Caco-2 (cell line): ENCODE results near the gene DKK2. TPM values are rescaled to one million over a fixed set of nuclear protein-coding genes. Genes with fewer than 3 reads are reported as not detected.

Experiments
- BruUV-seq: library from RNA; stranded (reverse); fragments of 400-500 nt; replicated peaks from 2 replicates; lab custom pipeline; 2021; lab: Mats Ljungman, UMichigan
- CTCF ChIA-PET: fragments of 300-600 bp; sonication (Branson Sonifier 250); formaldehyde crosslinking; loops from one replicate; lab custom pipeline; 2022; ENCODE audit warnings: antibody characterized with exemption; lab: Charles Lee
- POLR2A ChIA-PET: fragments of 300-600 bp; sonication (Branson Sonifier 250); formaldehyde crosslinking; loops from one replicate; lab custom pipeline; 2022; ENCODE audit warnings: antibody characterized with exemption; lab: Charles Lee
- DNase-seq, 2 experiments: peaks; one replicate each; pipeline versions ENCODE4 v3.0.0 to v3.0.0-alpha.2; 2020 to 2022
- H3K27me3 ChIP-seq: replicated peaks from 2 replicates; pipeline ENCODE4 v1.6.0; 2011; ENCODE audit warnings: low read length; ENCODE audit not compliant: control insufficient read depth, insufficient read depth
- H3K36me3 ChIP-seq: 2 replicates; pipeline ENCODE4 v1.5.1; 2011; ENCODE audit warnings: low read length; ENCODE audit not compliant: control insufficient read depth, insufficient read depth
- H3K4me1 ChIP-seq: fragments of 250-450 bp; sonication (Bioruptor Pico); 2 replicates; pipeline ENCODE4 v1.5.1; 2020; ENCODE audit warnings: mild to moderate bottlenecking
- H3K4me3 ChIP-seq: 2 replicates; pipeline ENCODE4 v1.5.1; 2011; ENCODE audit warnings: low read depth, mild to moderate bottlenecking, control low read depth, low read length
- H3K9me3 ChIP-seq: fragments of 250-450 bp; sonication (Bioruptor Pico); 2 replicates; pipeline ENCODE4 v1.5.1; 2020; ENCODE audit warnings: mild to moderate bottlenecking, moderate library complexity
- H3K27ac Mint-ChIP-seq: one replicate; pipeline ENCODE4 v1.8.0; 2022; ENCODE audit warnings: mixed read lengths; ENCODE audit not compliant: unreplicated experiment
- H3K27me3 Mint-ChIP-seq: one replicate; pipeline ENCODE4 v1.8.0; 2022; ENCODE audit warnings: mixed read lengths; ENCODE audit not compliant: insufficient read depth, unreplicated experiment
- H3K36me3 Mint-ChIP-seq: one replicate; pipeline ENCODE4 v1.8.0; 2022; ENCODE audit warnings: mild to moderate bottlenecking, mixed read lengths; ENCODE audit not compliant: insufficient read depth, unreplicated experiment
- H3K4me1 Mint-ChIP-seq: one replicate; pipeline ENCODE4 v1.8.0; 2022; ENCODE audit warnings: low read depth, mixed read lengths; ENCODE audit not compliant: unreplicated experiment
- H3K4me3 Mint-ChIP-seq: one replicate; pipeline ENCODE4 v1.8.0; 2022; ENCODE audit warnings: mild to moderate bottlenecking, moderate library complexity, mixed read lengths; ENCODE audit not compliant: unreplicated experiment
- H3K9me3 Mint-ChIP-seq: one replicate; pipeline ENCODE4 v1.8.0; 2022; ENCODE audit warnings: mixed read lengths; ENCODE audit not compliant: unreplicated experiment
- CTCF ChIP-seq, 2 experiments: fragments of 200-600 bp in 1 of 2; IDR thresholded peaks; 1 replicate in 1 of 2; 2 replicates in 1 of 2; pipeline versions ENCODE4 v1.5.1 to v1.8.0; 2011 to 2022; ENCODE audit warnings: antibody characterized with exemption in 1 of 2, control low read depth in 1 of 2, inconsistent platforms in 1 of 2, low read depth in 1 of 2, low read length in 1 of 2, mild to moderate bottlenecking in 1 of 2, moderate library complexity in 1 of 2; ENCODE audit not compliant: insufficient read depth in 1 of 2, severe bottlenecking in 1 of 2, unreplicated experiment in 1 of 2
- intact Hi-C: fragments of 100-400 bp; cut with micrococcal nuclease; formaldehyde crosslinking; loops from one replicate; pipeline ENCODE4 v1.10.0; 2022; ENCODE audit not compliant: unreplicated experiment
- total RNA-seq: library from RNA; stranded (reverse); gene quantifications from 2 replicates; pipeline ENCODE4 v1.2.3, GENCODE V29; 2022

The DKK2 gene
- total RNA-seq, 1 experiment from 2014 or later: not detected

DNA sequence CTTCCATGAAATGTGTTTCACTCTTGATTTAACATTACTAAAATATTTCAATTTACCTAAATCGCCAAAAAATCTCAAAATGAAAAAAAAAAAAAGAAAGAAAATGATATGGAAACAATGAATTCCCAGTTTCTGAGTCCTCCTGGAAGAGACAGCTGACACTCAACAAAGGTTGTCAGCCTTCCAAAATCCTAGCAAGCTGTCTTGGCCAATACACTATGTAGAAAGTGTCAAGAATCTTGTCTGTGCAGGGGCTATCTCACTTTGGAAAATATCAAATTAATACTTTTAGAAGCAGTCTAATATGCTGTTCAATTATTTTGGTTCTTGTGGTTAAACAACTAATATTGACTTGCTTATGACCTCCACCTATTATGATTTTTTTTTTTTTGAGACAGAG is 8.7 kb downstream of the DKK2 start:
- intact Hi-C loops: no loop called here
- ChIA-PET CTCF (no interaction called here), POLR2A (no interaction called here)
- Mint-ChIP-seq H3K4me1 (no peaks in the 10 kb centered on the region), H3K27me3 (peaks cover 8% of the 10 kb centered on the region), H3K27ac (no peak overlapping the region), H3K4me3 (no peak overlapping the region), H3K9me3 (no peaks in the 10 kb centered on the region), H3K36me3 (no peaks in the 10 kb centered on the region)
- Histone ChIP-seq H3K4me1 (no peaks in the 10 kb centered on the region), H3K36me3 (no peaks in the 10 kb centered on the region), H3K27me3 (no peaks in the 10 kb centered on the region), H3K9me3 (no peaks in the 10 kb centered on the region), H3K4me3 (no peak overlapping the region)
- no peak for DNase-seq
- TF ChIP-seq CTCF (IDR thresholded peaks at IDR 0.05; ENCODE audit: insufficient read depth in 1 of 2, low read depth in 1 of 2, low read length in 1 of 2, severe bottlenecking in 1 of 2, unreplicated experiment in 1 of 2): no peak
- no TSS peak for BruUV-seq

- H3K36me3 Mint-ChIP-seq: no peaks in the 10 kb centered on the region
- Histone ChIP-seq H3K4me3 (no peak overlapping the region), H3K4me1 (no peaks in the 10 kb centered on the region), H3K9me3 (no peaks in the 10 kb centered on the region), H3K36me3 (no peaks in the 10 kb centered on the region), H3K27me3 (no peaks in the 10 kb centered on the region)
- H3K27ac Mint-ChIP-seq: no peak overlapping the region
- intact Hi-C loops: no loop called here
- CTCF ChIA-PET: no interaction called here
- no peaks in the 10 kb centered on the region for H3K27me3 Mint-ChIP-seq
- H3K9me3 Mint-ChIP-seq: no peaks in the 10 kb centered on the region
- TF ChIP-seq CTCF (IDR thresholded peaks at IDR 0.05; ENCODE audit: insufficient read depth in 1 of 2, low read depth in 1 of 2, low read length in 1 of 2, severe bottlenecking in 1 of 2, unreplicated experiment in 1 of 2): no peak
- no peaks in the 10 kb centered on the region for H3K4me1 Mint-ChIP-seq
- H3K4me3 Mint-ChIP-seq: no peak overlapping the region
- POLR2A ChIA-PET: no interaction called here
- DNase-seq: no peak
- no TSS peak for BruUV-seq
Measured at GRCh38 chr4:107018344-107018735, 17.8 kb downstream of the DKK2 start.

GRCh38 chr4:107017443-107018343 is 18.4 kb downstream of the DKK2 start:
- BruUV-seq: no TSS peak
- no peak overlapping the region for H3K4me3 Mint-ChIP-seq

More at GRCh38 chr4:107017443-107018343, 18.4 kb downstream of the DKK2 start:
- Mint-ChIP-seq H3K36me3 (no peaks in the 10 kb centered on the region), H3K27ac (no peak overlapping the region), H3K4me1 (no peaks in the 10 kb centered on the region), H3K27me3 (no peaks in the 10 kb centered on the region), H3K9me3 (no peaks in the 10 kb centered on the region)
- ChIA-PET POLR2A (no interaction called here), CTCF (no interaction called here)
- Histone ChIP-seq H3K36me3 (no peaks in the 10 kb centered on the region), H3K4me3 (no peak overlapping the region), H3K4me1 (no peaks in the 10 kb centered on the region), H3K9me3 (no peaks in the 10 kb centered on the region), H3K27me3 (no peaks in the 10 kb centered on the region)
- no peak for TF ChIP-seq CTCF (IDR thresholded peaks at IDR 0.05; ENCODE audit: insufficient read depth in 1 of 2, low read depth in 1 of 2, low read length in 1 of 2, severe bottlenecking in 1 of 2, unreplicated experiment in 1 of 2)
- intact Hi-C loops: no loop called here
- DNase-seq: no peak
